ENCODE data around the gene PIP5KL1. TPM values are rescaled to one million over a fixed set of nuclear protein-coding genes. Genes with fewer than 3 reads are reported as not detected.

Gene PIP5KL1
- polyA plus RNA-seq, 3 donors: 0.31 to 0.57 (median 0.39) TPM

DNA sequence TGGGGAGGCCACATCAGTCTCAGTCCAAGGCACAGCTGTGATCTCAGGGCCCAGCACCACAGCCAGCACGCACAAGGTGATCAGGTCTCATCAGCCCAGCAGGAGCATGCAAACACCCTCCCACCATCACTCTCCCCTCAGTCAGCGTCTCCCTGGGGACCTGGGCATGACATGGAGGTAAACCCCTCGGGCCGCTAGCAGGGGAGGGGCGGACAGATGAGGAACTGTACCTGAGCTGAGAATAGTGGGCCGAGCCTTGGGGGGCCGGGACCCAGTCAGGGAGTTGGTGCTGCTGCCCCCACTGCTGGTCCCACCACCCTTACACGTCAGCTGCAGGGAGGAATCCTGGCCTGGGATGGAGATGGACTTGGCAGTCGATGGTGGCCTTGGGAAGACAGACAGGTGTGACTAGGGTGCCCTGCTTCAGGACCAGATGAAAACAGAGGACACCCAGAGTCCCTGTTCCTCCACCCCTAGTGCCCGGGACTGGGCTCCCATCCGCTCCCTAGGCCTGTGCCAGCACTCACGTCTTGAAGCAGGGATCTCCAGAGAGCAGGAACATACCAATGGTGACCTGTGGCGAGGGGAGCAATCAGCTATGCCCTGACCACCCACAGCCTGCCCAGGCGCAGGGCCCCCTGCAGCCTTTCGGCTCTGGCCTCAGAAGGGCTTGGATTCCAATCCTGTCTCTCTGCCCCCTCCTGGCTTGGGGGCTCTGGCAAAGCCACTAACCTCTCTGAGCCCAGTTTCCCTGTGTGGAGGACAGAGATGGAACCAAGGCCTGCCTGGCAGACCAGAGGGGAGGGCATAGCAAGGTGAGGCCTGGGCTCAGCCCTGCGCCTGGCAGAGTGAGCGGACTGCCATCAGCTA is 17.5 kb upstream of the PIP5KL1 start:
- Mint-ChIP-seq H3K36me3 (peaks cover 6 to 9% of the 10 kb centered on the region in 2 donors), H3K27ac (no peak overlapping the region), H3K9me3 (peaks cover 0 to 1% (median 0%) of the 10 kb centered on the region in 7 donors), H3K4me3 (no peak overlapping the region), H3K4me1 (peaks cover 10% of the 10 kb centered on the region), H3K27me3 (ENCODE audit: low read depth in 3 of 3) (peaks cover 0 to 1% (median 0%) of the 10 kb centered on the region in 3 donors)
- Histone ChIP-seq H3K27me3 (ENCODE audit: control insufficient read depth in 2 of 2, insufficient read depth in 2 of 2, low read length in 2 of 2) (no peaks in the 10 kb centered on the region), H3K79me2 (ENCODE audit: insufficient read depth, low read length) (no peaks in the 10 kb centered on the region), H3K4me3 (replicated peaks in 1 of 3; ENCODE audit: low read depth in 2 of 3, low read length in 3 of 3) (no peak overlapping the region), H3K4me2 (replicated peaks; ENCODE audit: extremely low read depth, low read length, poor library complexity, severe bottlenecking) (no peak overlapping the region), H3K9me3 (replicated peaks in 1 of 2; ENCODE audit: control insufficient read depth in 1 of 2, insufficient read depth in 1 of 2, low read length in 2 of 2) (no peaks in the 10 kb centered on the region), H3K9ac (ENCODE audit: insufficient read depth, low read length, poor library complexity, severe bottlenecking) (no peak overlapping the region), H3K4me1 (ENCODE audit: control insufficient read depth in 1 of 2, insufficient read depth in 2 of 2, low read length in 2 of 2) (peaks cover 9 to 10% of the 10 kb centered on the region in 2 donors), H2AFZ (ENCODE audit: insufficient read depth, low read depth, low read length, poor library complexity, severe bottlenecking) (no peak overlapping the region), H3K36me3 (replicated peaks in 1 of 2; ENCODE audit: control insufficient read depth in 1 of 2, insufficient read depth in 2 of 2, low read length in 2 of 2) (no peaks in the 10 kb centered on the region), H4K20me1 (ENCODE audit: insufficient read depth, low read length) (no peaks in the 10 kb centered on the region), H3K27ac (ENCODE audit: low read depth in 1 of 2, low read length in 2 of 2) (no peak overlapping the region)
- TF ChIP-seq, protein P1, sequence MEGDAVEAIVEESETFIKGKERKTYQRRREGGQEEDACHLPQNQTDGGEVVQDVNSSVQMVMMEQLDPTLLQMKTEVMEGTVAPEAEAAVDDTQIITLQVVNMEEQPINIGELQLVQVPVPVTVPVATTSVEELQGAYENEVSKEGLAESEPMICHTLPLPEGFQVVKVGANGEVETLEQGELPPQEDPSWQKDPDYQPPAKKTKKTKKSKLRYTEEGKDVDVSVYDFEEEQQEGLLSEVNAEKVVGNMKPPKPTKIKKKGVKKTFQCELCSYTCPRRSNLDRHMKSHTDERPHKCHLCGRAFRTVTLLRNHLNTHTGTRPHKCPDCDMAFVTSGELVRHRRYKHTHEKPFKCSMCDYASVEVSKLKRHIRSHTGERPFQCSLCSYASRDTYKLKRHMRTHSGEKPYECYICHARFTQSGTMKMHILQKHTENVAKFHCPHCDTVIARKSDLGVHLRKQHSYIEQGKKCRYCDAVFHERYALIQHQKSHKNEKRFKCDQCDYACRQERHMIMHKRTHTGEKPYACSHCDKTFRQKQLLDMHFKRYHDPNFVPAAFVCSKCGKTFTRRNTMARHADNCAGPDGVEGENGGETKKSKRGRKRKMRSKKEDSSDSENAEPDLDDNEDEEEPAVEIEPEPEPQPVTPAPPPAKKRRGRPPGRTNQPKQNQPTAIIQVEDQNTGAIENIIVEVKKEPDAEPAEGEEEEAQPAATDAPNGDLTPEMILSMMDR (IDR thresholded peaks at IDR 0.05): no peak
- intact Hi-C loops (cut with micrococcal nuclease): loop anchor here in 1 of 2 donors (10.0 kb wide), 1 partner anchor 137 kb away; no protein-coding TSS in a partner anchor
- WGBS (ENCODE audit: insufficient coverage): 96% methylated on average over 15 of the region's 17 CpGs
- no peak for DNase-seq

DNA sequence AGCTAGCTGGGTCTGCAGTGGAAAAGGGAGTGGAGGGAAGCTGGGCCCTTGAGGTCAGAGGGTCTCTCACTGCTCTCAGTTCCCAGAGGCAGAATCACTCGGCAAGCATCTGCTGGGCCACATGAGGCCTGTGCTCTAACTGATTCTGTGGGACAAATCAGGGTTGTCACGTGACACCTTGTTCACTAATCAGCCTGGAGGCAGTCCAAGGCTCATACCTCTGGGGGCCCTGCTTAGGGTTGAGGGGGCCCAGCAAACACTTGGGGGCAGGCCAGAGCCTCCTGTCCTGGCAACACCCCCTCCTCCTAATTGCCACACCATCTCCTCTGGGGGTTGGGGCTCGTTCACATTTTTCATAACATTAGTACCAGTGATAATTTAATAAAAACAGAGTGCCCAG is 16.2 kb upstream of the PIP5KL1 start:
- no peak overlapping the region for H3K27ac Mint-ChIP-seq
- 92% methylated on average over 2 of the region's 3 CpGs for WGBS (ENCODE audit: insufficient coverage)
- H3K27ac ChIP-seq (ENCODE audit: low read depth in 1 of 2, low read length in 2 of 2): no peak overlapping the region

More for the DNA sequence above, 16.2 kb upstream of the PIP5KL1 start:
- Mint-ChIP-seq H3K4me3 (no peak overlapping the region), H3K27me3 (ENCODE audit: low read depth in 3 of 3) (peaks cover 0 to 1% (median 0%) of the 10 kb centered on the region in 3 donors), H3K36me3 (peaks cover 6 to 9% of the 10 kb centered on the region in 2 donors), H3K4me1 (peaks cover 13% of the 10 kb centered on the region), H3K9me3 (peaks cover 0 to 1% (median 0%) of the 10 kb centered on the region in 7 donors)
- Histone ChIP-seq H3K4me1 (ENCODE audit: control insufficient read depth in 1 of 2, insufficient read depth in 2 of 2, low read length in 2 of 2) (peaks cover 11 to 13% of the 10 kb centered on the region in 2 donors), H3K4me2 (replicated peaks; ENCODE audit: extremely low read depth, low read length, poor library complexity, severe bottlenecking) (no peak overlapping the region), H3K4me3 (replicated peaks in 1 of 3; ENCODE audit: low read depth in 2 of 3, low read length in 3 of 3) (no peak overlapping the region), H4K20me1 (ENCODE audit: insufficient read depth, low read length) (no peaks in the 10 kb centered on the region), H3K9me3 (replicated peaks in 1 of 2; ENCODE audit: control insufficient read depth in 1 of 2, insufficient read depth in 1 of 2, low read length in 2 of 2) (no peaks in the 10 kb centered on the region), H3K27me3 (ENCODE audit: control insufficient read depth in 2 of 2, insufficient read depth in 2 of 2, low read length in 2 of 2) (no peaks in the 10 kb centered on the region), H2AFZ (ENCODE audit: insufficient read depth, low read depth, low read length, poor library complexity, severe bottlenecking) (no peak overlapping the region), H3K9ac (ENCODE audit: insufficient read depth, low read length, poor library complexity, severe bottlenecking) (no peak overlapping the region), H3K79me2 (ENCODE audit: insufficient read depth, low read length) (no peaks in the 10 kb centered on the region), H3K36me3 (replicated peaks in 1 of 2; ENCODE audit: control insufficient read depth in 1 of 2, insufficient read depth in 2 of 2, low read length in 2 of 2) (no peaks in the 10 kb centered on the region)
- no peak for DNase-seq
- intact Hi-C loops (cut with micrococcal nuclease): loop anchor here in 1 of 2 donors (10.0 kb wide), 1 partner anchor 138 kb away; no protein-coding TSS in a partner anchor
- TF ChIP-seq, protein P1 (IDR thresholded peaks at IDR 0.05): no peak
